H9 (cell line): ENCODE results near the gene DIAPH3. TPM values are rescaled to one million over a fixed set of nuclear protein-coding genes. Genes with fewer than 3 reads are reported as not detected.
A peak's percentile ranks its signal among the peaks of the same experiment; 100 is the strongest.

Experiments used
- DNase-seq: peaks from one replicate; pipeline ENCODE4 v3.0.0-alpha.2; 2017
- H2AFZ ChIP-seq: one replicate; pipeline ENCODE4 v1.6.1; 2013; ENCODE audit warnings: mild to moderate bottlenecking, low read length, control low read depth, moderate library complexity
- H2AK5ac ChIP-seq: 2 replicates; pipeline ENCODE4 v1.6.1; 2013; ENCODE audit warnings: low read length, control low read depth, mixed read lengths; ENCODE audit not compliant: insufficient read length
- H2BK120ac ChIP-seq: one replicate; pipeline ENCODE4 v1.6.1; 2013; ENCODE audit warnings: low read depth, mild to moderate bottlenecking, low read length, control low read depth, inconsistent platforms; ENCODE audit not compliant: poor library complexity, severe bottlenecking
- H2BK12ac ChIP-seq: 2 replicates; pipeline ENCODE4 v1.6.1; 2013; ENCODE audit warnings: low read length, control low read depth, mixed read lengths, low read depth; ENCODE audit not compliant: insufficient read length
- H2BK15ac ChIP-seq: 2 replicates; pipeline ENCODE4 v1.6.1; 2013; ENCODE audit warnings: low read depth, low read length, control low read depth
- H2BK20ac ChIP-seq: one replicate; pipeline ENCODE4 v1.6.1; 2013; ENCODE audit warnings: low read depth, mild to moderate bottlenecking, low read length, control low read depth, inconsistent platforms; ENCODE audit not compliant: poor library complexity, severe bottlenecking
- H2BK5ac ChIP-seq: 2 replicates; pipeline ENCODE4 v1.6.1; 2013; ENCODE audit warnings: low read length, control low read depth, mixed read lengths; ENCODE audit not compliant: insufficient read length
- H3K14ac ChIP-seq: 2 replicates; pipeline ENCODE4 v1.6.1; 2013; ENCODE audit warnings: low read length, control low read depth; ENCODE audit not compliant: insufficient read depth
- H3K18ac ChIP-seq: 2 replicates; pipeline ENCODE4 v1.6.1; 2013; ENCODE audit warnings: low read depth, mild to moderate bottlenecking, mixed read lengths, low read length, control low read depth; ENCODE audit not compliant: insufficient read length
- H3K23ac ChIP-seq: 2 replicates; pipeline ENCODE4 v1.6.1; 2013; ENCODE audit warnings: low read length, control low read depth, mixed read lengths, low read depth; ENCODE audit not compliant: insufficient read length
- H3K23me2 ChIP-seq: 2 replicates; pipeline ENCODE4 v1.6.1; 2013; ENCODE audit warnings: low read depth, mild to moderate bottlenecking, mixed read lengths, low read length, control low read depth; ENCODE audit not compliant: insufficient read length, poor library complexity, severe bottlenecking
- H3K27ac ChIP-seq: 2 replicates; pipeline ENCODE4 v1.5.1; 2013; ENCODE audit warnings: low read length, control low read depth, mixed read lengths, low read depth; ENCODE audit not compliant: insufficient read length
- H3K27me3 ChIP-seq: 2 replicates; pipeline ENCODE4 v1.6.1; 2013; ENCODE audit warnings: low read length, control low read depth, inconsistent platforms; ENCODE audit not compliant: insufficient read depth
- H3K4ac ChIP-seq: 2 replicates; pipeline ENCODE4 v1.6.1; 2013; ENCODE audit warnings: low read depth, mild to moderate bottlenecking, control low read depth, inconsistent platforms, low read length, moderate library complexity
- H3K4me1 ChIP-seq: 2 replicates; pipeline ENCODE4 v1.6.1; 2013; ENCODE audit warnings: low read length, control low read depth, inconsistent platforms; ENCODE audit not compliant: insufficient read depth
- H3K4me2 ChIP-seq: 2 replicates; pipeline ENCODE4 v1.6.1; 2013; ENCODE audit warnings: low read length, control low read depth, mixed read lengths; ENCODE audit not compliant: insufficient read length, insufficient read depth
- H3K56ac ChIP-seq: 2 replicates; pipeline ENCODE4 v1.6.1; 2013; ENCODE audit warnings: low read depth, mild to moderate bottlenecking, mixed read lengths, low read length, control low read depth; ENCODE audit not compliant: insufficient read length
- H3K79me1 ChIP-seq: 2 replicates; pipeline ENCODE4 v1.6.1; 2013; ENCODE audit warnings: low read depth, mild to moderate bottlenecking, moderate library complexity, low read length, control low read depth, inconsistent platforms; ENCODE audit not compliant: insufficient read depth, poor library complexity, severe bottlenecking
- H3K79me2 ChIP-seq: 2 replicates; pipeline ENCODE4 v1.6.1; 2013; ENCODE audit warnings: low read length, control low read depth, inconsistent platforms; ENCODE audit not compliant: insufficient read depth
- H3K9ac ChIP-seq: 2 replicates; pipeline ENCODE4 v1.6.1; 2013; ENCODE audit warnings: low read length, control low read depth, mixed read lengths; ENCODE audit not compliant: insufficient read length; ENCODE audit errors: extremely low read depth
- H3K9me3 ChIP-seq: one replicate; pipeline ENCODE4 v1.6.1; 2013; ENCODE audit warnings: low read depth, low read length, inconsistent platforms; ENCODE audit not compliant: control insufficient read depth
- H3T11ph ChIP-seq: one replicate; pipeline ENCODE4 v1.6.1; 2013; ENCODE audit warnings: mild to moderate bottlenecking, low read length, control low read depth, inconsistent platforms
- H4K20me1 ChIP-seq: one replicate; pipeline ENCODE4 v1.6.1; 2013; ENCODE audit not compliant: control insufficient read depth, insufficient read length, insufficient read depth
- H4K5ac ChIP-seq: 2 replicates; pipeline ENCODE4 v1.6.1; 2013; ENCODE audit warnings: low read depth, mild to moderate bottlenecking, mixed read lengths, low read length, control low read depth; ENCODE audit not compliant: insufficient read length
- H4K8ac ChIP-seq: replicated peaks from 2 replicates; pipeline ENCODE4 v1.6.1; 2013; ENCODE audit warnings: low read length, control low read depth, mixed read lengths, low read depth; ENCODE audit not compliant: insufficient read length
- H4K91ac ChIP-seq: 2 replicates; pipeline ENCODE4 v1.6.1; 2013; ENCODE audit warnings: low read depth, mild to moderate bottlenecking, moderate library complexity, mixed read lengths, low read length, control low read depth; ENCODE audit not compliant: insufficient read length
- H3K27ac Mint-ChIP-seq, 3 experiments: 2 replicates in 2 of 3; 3 replicates in 1 of 3; pipeline ENCODE4 v1.8.0; 2020 to 2021; ENCODE audit warnings: mixed read lengths in 3 of 3, mild to moderate bottlenecking in 1 of 3, moderate library complexity in 1 of 3
- H3K27me3 Mint-ChIP-seq: 2 replicates; pipeline ENCODE4 v1.8.0; 2021; ENCODE audit warnings: low read depth, mild to moderate bottlenecking, moderate library complexity, mixed read lengths
- H3K36me3 Mint-ChIP-seq, 3 experiments: 2 replicates in 2 of 3; 3 replicates in 1 of 3; pipeline ENCODE4 v1.8.0; 2020 to 2021; ENCODE audit warnings: low read depth in 3 of 3, mixed read lengths in 3 of 3; ENCODE audit not compliant: insufficient read depth in 1 of 3
- H3K4me1 Mint-ChIP-seq, 2 experiments: 2 replicates each; pipeline ENCODE4 v1.8.0; 2020; ENCODE audit warnings: mixed read lengths in 2 of 2
- H3K4me3 Mint-ChIP-seq, 2 experiments: 2 replicates in 1 of 2; 3 replicates in 1 of 2; pipeline ENCODE4 v1.8.0; 2020 to 2021; ENCODE audit warnings: mild to moderate bottlenecking in 2 of 2, mixed read lengths in 2 of 2, moderate library complexity in 1 of 2
- H3K9me3 Mint-ChIP-seq, 2 experiments: 2 replicates in 1 of 2; 3 replicates in 1 of 2; pipeline ENCODE4 v1.8.0; 2020; ENCODE audit warnings: mild to moderate bottlenecking in 2 of 2, mixed read lengths in 2 of 2, moderate library complexity in 1 of 2
- WGBS: extraction: QIAGEN DNeasy Blood & Tissue Kit; methylation state at CpG from one replicate; pipeline ENCODE4 v1.1.7; 2013; ENCODE audit warnings: missing lambda C conversion rate, low lambda C conversion rate, mixed read lengths; ENCODE audit not compliant: insufficient read length; ENCODE audit errors: extremely low coverage; 5-methylcytosine and 5-hydroxymethylcytosine counted together
- total RNA-seq: library from RNA; stranded (reverse); gene quantifications from 2 replicates; pipeline ENCODE4 v1.2.1, GENCODE V29; 2021
- TF ChIP-seq, protein P1 (sequence below): fragments of 200-600 bp; sonication (generic); conservative IDR thresholded peaks from 3 replicates; pipeline ENCODE4 v1.8.0; 2021; ENCODE audit warnings: antibody characterized with exemption, mild to moderate bottlenecking

DIAPH3 gene
- total RNA-seq, 1 experiment from 2014 or later, result 23.1 TPM

- DNase-seq, result no peak
- H2BK15ac ChIP-seq, result no peak overlapping the region
- no peaks in the 10 kb centered on the region for H3K23me2 ChIP-seq
- no peaks in the 10 kb centered on the region for H3K27me3 ChIP-seq
- H3K14ac ChIP-seq, result no peak overlapping the region
- H3K23ac ChIP-seq, result no peak overlapping the region
- no peak overlapping the region for H3K4me3 Mint-ChIP-seq
- H3K27ac Mint-ChIP-seq, result peak overlapping the region in 1 of 3 experiments; percentile 6; a peak in 1 of 7 replicates
- H2BK20ac ChIP-seq, result no peak overlapping the region
- no peak overlapping the region for H3T11ph ChIP-seq
- H3K79me2 ChIP-seq, result no peaks in the 10 kb centered on the region
- no peaks in the 10 kb centered on the region for H3K27me3 Mint-ChIP-seq
- H3K9me3 Mint-ChIP-seq, result peaks cover 11 to 13% of the 10 kb centered on the region in 2 experiments
- TF ChIP-seq, protein P1, sequence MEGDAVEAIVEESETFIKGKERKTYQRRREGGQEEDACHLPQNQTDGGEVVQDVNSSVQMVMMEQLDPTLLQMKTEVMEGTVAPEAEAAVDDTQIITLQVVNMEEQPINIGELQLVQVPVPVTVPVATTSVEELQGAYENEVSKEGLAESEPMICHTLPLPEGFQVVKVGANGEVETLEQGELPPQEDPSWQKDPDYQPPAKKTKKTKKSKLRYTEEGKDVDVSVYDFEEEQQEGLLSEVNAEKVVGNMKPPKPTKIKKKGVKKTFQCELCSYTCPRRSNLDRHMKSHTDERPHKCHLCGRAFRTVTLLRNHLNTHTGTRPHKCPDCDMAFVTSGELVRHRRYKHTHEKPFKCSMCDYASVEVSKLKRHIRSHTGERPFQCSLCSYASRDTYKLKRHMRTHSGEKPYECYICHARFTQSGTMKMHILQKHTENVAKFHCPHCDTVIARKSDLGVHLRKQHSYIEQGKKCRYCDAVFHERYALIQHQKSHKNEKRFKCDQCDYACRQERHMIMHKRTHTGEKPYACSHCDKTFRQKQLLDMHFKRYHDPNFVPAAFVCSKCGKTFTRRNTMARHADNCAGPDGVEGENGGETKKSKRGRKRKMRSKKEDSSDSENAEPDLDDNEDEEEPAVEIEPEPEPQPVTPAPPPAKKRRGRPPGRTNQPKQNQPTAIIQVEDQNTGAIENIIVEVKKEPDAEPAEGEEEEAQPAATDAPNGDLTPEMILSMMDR, result no peak
- no peak overlapping the region for H2BK5ac ChIP-seq
- H4K8ac ChIP-seq, result no peak overlapping the region
- no peak overlapping the region for H4K91ac ChIP-seq
- H3K4me2 ChIP-seq, result no peak overlapping the region
- H2AK5ac ChIP-seq, result no peak overlapping the region
- H3K4me1 Mint-ChIP-seq, result peaks cover 18 to 20% of the 10 kb centered on the region in 2 experiments
- no peak overlapping the region for H4K5ac ChIP-seq
- no CpG with 5 or more reads among the region's 3 CpGs for WGBS
- H2AFZ ChIP-seq, result no peak overlapping the region
- no peak overlapping the region for H2BK120ac ChIP-seq
- H3K9ac ChIP-seq, result no peak overlapping the region
- H4K20me1 ChIP-seq, result no peaks in the 10 kb centered on the region
- H3K4ac ChIP-seq, result no peak overlapping the region
- H3K9me3 ChIP-seq, result no peaks in the 10 kb centered on the region
- no peaks in the 10 kb centered on the region for H3K79me1 ChIP-seq
- H3K36me3 Mint-ChIP-seq, result peaks cover 6 to 21% (median 19%) of the 10 kb centered on the region in 3 experiments
- H2BK12ac ChIP-seq, result no peak overlapping the region
- no peaks in the 10 kb centered on the region; the same call in 1 of the 2 replicates for H3K4me1 ChIP-seq
- H3K18ac ChIP-seq, result no peak overlapping the region
- no peak overlapping the region for H3K27ac ChIP-seq
- no peak overlapping the region for H3K56ac ChIP-seq
Measured at GRCh38 chr13:59625111-59625510, 538.6 kb downstream of the DIAPH3 start.
